ENCODE measurements around the gene NT5C2.

The NT5C2 gene

GRCh38 chr10:103058034-103058433 lies 135.0 kb downstream of the NT5C2 start:
- no peak for DNase-seq (ENCODE audit: low read depth)

- no peak for DNase-seq (ENCODE audit: low read depth)
Observed at GRCh38 chr10:103055105-103055504, 138.0 kb downstream of the NT5C2 start.

GRCh38 chr10:103054621-103055020 lies 138.5 kb downstream of the NT5C2 start:
- DNase-seq (ENCODE audit: low read depth), result no peak

GRCh38 chr10:103053659-103054581 lies 139.2 kb downstream of the NT5C2 start:
- peak; percentile 49 for DNase-seq (ENCODE audit: low read depth)

- DNase-seq (ENCODE audit: low read depth), result no peak
Observed at GRCh38 chr10:103049237-103049636, 143.8 kb downstream of the NT5C2 start.

- DNase-seq (ENCODE audit: low read depth), result no peak
Observed at GRCh38 chr10:103047381-103047780, 145.7 kb downstream of the NT5C2 start.

- DNase-seq (ENCODE audit: low read depth), result no peak
Observed at GRCh38 chr10:103045961-103046360, 147.1 kb downstream of the NT5C2 start.

- peak; percentile 6 for DNase-seq (ENCODE audit: low read depth)
Observed at GRCh38 chr10:103044942-103045489, 148.1 kb downstream of the NT5C2 start.

- DNase-seq (ENCODE audit: low read depth), result no peak
Observed at GRCh38 chr10:103042908-103043307, 150.2 kb downstream of the NT5C2 start.

- DNase-seq (ENCODE audit: low read depth), result no peak
Observed at GRCh38 chr10:103042129-103042528, 150.9 kb downstream of the NT5C2 start.

GRCh38 chr10:103041391-103041790 lies 151.7 kb downstream of the NT5C2 start:
- DNase-seq (ENCODE audit: low read depth), result no peak

- DNase-seq (ENCODE audit: low read depth), result peak; percentile 84
Observed at GRCh38 chr10:103040418-103040817, 152.7 kb downstream of the NT5C2 start.

GRCh38 chr10:103038570-103038969 lies 154.5 kb downstream of the NT5C2 start:
- no peak for DNase-seq (ENCODE audit: low read depth)
